ENCODE measurements around the gene PSMC3IP.
"Not testable (repeated sequence)": the region's sequence is repeated elsewhere in the genome, so short reads cannot be mapped to it uniquely, and the experiment has no call there.

Gene PSMC3IP

DNA sequence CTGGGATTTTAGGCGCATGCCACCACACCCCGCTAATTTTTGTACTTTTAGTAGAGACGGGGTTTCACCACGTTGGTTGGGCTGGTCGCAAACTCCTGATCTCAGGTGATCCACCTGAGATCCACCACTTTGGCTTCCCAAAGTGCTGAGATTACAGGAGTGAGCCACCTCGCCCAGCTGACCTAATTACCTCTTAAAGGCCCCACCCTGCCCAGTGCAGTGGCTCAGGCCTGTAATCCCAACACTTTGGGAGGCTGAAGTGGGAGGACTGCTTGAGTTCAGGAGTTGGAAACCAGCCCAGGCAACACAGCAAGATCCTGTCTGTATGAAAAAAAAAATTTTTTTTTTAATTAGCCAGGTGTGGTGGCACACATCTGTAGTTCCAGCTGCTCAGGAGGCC is 18.5 kb downstream of the PSMC3IP start:
- DNase-seq, result no peak

DNA sequence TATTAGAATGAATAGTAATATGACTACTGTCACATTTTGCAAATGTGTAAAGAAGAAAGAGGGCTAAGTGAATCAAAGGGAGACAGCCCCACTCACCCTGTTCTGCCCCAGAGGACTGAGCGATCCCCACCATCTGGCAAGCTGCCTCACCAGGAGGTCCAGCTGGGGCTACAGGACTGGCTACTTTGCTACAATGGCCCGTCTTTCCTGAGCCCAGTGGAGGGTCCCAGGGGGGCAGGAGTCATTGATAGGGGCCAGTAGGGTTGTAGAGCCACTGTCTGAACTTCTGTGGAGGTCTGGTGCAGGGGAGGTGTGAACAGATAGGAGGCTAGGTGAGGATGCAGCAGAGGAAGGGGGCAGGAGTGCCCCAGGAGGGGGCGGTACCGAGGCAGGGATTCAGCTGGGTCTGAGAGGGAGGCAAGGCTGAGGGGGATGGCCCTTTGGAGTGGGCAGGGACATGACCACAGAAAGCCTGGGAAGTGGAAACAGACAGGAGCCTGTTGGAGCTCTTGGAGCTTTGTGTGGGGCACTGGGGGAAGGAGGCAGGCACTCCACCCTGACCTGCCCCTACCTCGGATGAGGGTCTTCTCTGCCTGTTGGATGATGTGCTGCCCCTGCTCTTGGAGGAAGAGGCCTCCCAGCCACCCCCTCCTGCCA is 21.4 kb downstream of the PSMC3IP start:
- DNase-seq, result not testable (repeated sequence)

DNA sequence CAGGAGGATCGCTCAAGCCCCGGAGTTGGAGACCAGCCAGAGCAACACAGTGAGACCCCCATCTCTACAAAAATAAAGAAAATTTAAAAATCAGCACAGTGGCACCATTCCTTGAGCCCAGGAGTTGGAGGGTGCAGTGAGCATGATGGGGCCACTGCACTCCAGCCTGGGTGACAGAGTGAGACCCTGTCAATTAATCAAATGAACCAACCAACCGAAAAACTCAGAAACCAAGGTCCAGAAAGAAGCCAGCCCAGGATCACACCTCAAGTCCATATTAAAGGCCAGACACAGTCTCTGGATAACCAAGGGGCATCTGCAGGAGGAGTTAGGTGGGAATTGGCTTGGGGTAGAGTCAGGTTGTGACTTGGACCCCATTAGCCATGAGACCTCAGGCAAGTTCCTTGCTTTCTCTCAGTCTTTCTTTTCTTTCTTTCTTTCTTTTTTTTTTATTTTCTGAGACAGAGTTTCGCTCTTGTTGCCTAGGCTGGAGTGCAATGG is 22.4 kb downstream of the PSMC3IP start:
- no peak for DNase-seq

- peak; percentile 89 for DNase-seq
These were observed 23.0 kb downstream of the PSMC3IP start for GRCh38 chr17:42554250-42555121.

- no peak for DNase-seq
These were observed 23.7 kb downstream of the PSMC3IP start for GRCh38 chr17:42553866-42554249.

GRCh38 chr17:42553161-42553818 is 24.2 kb downstream of the PSMC3IP start:
- DNase-seq, result no peak

GRCh38 chr17:42552736-42553135 is 24.8 kb downstream of the PSMC3IP start, which contains the start of gene HSD17B1:
TSS of gene HSD17B1 (plus strand) at chr17:42552923. CDS start at chr17:42552934, 11 bp downstream.
- DNase-seq, result not testable (repeated sequence)

DNA sequence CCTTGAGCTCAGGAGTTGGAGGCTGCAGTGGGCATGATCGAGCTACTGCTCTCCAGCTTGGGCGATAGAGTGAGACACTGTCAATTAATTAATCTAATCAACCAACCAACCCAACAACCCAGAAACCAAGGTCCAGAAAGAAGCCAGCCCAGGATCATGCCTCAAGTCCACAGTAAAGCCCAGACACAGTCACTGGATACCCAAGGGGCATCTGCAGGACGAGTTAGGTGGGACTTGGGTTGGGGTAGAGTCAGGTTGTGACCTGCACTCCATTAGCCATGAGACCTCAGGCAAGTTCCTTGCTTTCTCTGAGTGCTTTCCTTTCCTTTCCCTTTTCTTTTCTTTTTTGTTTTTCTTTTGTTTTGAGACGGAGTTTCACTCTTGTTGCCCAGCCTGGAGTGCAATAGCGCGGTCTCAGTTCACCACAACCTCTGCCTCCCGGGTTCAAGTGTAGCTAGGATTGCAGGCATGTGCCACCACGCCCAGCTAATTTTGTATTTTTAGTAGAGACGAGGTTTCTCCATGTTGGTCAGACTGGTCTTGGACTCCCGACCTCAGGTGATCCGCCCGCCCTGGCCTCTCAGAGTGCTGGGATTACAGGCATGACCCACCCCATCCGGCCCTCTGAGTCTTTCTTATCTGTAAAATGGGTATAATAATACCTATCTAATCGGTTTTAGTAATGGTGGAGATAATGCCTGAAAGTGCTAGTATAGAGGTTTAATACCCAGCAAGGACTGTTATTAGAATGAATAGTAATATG is 28.4 kb downstream of the PSMC3IP start:
- no peak for DNase-seq

DNA sequence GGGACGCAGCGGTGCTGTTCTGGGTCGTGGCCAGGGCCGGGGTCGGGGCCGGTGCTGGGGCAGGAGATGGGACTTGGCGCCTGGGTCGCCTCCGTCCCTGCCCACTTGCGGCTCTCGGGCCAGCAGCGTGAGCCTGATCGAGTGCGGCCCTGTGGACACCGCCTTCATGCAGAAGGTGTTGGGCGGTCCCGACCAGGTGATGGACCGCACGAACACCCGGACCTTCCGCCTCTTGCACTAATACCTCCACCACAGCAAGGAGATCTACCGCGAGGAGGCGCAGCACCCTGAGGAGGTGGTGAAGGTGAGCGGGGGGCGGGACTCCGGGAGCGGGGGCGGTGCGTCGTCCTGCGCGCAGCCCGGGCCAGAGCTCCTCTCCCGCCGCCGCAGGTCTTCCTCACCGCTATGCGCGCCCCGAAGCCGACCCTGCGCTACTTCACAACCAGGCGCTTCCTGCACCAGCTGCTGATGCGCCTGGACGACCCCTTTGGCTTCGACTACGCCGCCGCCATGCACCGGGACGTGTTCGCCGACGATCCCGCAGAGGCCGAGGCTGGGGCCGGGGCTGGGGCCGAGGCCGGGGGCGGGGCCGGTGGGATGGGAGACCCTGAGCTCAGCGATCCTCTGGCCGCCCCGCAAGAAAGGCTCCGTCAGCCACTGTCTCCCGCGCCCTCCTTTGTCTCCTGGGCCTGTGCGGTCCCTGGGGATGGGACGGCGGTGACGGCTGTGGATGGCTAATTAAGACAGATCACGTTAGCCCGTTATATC is 29.3 kb downstream of the PSMC3IP start:
- peak; percentile 91 for DNase-seq

- DNase-seq, result no peak
These were observed 29.8 kb downstream of the PSMC3IP start for GRCh38 chr17:42547698-42548069.

GRCh38 chr17:42547001-42547461 is 30.5 kb downstream of the PSMC3IP start:
- no peak for DNase-seq

DNA sequence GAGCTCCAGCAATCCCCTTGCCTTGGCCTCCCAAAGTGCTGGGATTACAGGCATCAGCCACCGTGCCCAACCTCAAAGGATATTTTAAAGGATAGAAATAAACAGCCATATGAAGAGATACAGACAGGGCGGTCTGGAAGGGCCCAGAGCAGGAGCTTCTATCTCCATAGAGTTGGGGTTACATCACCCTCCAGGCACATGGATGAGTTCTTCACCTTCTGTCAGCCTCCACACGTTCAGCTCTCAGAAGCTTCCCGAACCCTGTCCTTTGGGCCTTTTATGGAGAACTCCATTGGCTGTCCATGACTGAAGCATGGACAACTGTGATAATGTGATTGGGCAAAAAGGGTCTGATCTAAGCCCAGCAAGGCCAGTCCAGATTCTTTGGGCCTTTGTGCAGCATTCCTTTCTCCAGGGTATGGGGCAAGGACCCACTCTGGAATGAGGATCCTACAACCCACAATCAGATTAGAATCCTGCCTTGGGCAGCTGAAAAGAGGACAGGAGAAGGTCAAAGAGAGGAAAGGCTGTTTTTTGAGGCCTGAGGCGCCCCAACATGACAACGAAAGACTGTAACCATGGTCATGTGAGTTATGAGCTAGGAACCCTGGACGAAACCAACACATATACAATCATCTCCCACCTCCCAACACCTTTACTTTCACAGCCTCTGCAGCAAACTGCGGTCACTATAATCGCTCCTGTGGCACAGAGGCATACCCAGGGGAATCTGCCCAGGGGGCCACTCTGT is 31.6 kb downstream of the PSMC3IP start:
- not testable (repeated sequence) for DNase-seq

- DNase-seq, result no peak
These were observed 32.6 kb downstream of the PSMC3IP start for GRCh38 chr17:42544874-42545283.

GRCh38 chr17:42543190-42544079 is 34.1 kb downstream of the PSMC3IP start:
- DNase-seq, result no peak

GRCh38 chr17:42541041-42541833 is 36.3 kb downstream of the PSMC3IP start:
- DNase-seq, result no peak

- DNase-seq, result not testable (repeated sequence)
These were observed 37.0 kb downstream of the PSMC3IP start for GRCh38 chr17:42540558-42540957.

GRCh38 chr17:42538482-42538881 is 39.0 kb downstream of the PSMC3IP start:
- no peak for DNase-seq

- no peak for DNase-seq
These were observed 39.6 kb downstream of the PSMC3IP start for GRCh38 chr17:42537826-42538451.
